K562 (cell line): ENCODE results near the gene INPP5D. TPM values are rescaled to one million over a fixed set of nuclear protein-coding genes. Genes with fewer than 3 reads are reported as not detected.

Experiments
- CC2D1A ChIP-seq: fragments of 450-650 bp; IDR thresholded peaks from 2 replicates; pipeline ENCODE4 v1.6.1; 2017; ENCODE audit warnings: mild to moderate bottlenecking
- CREB1 ChIP-seq, 2 experiments: sonication (generic) in 1 of 2; formaldehyde crosslinking in 1 of 2; IDR thresholded peaks; 2 replicates each; pipeline versions ENCODE4 v1.6.1 to v1.8.0; 2012 to 2022; ENCODE audit warnings: inconsistent platforms in 1 of 2, mild to moderate bottlenecking in 1 of 2, missing genetic modification reagents in 1 of 2, moderate library complexity in 1 of 2
- DDX20 ChIP-seq: fragments of 450-650 bp; IDR thresholded peaks from 2 replicates; pipeline ENCODE4 v1.6.1; 2016; ENCODE audit warnings: missing genetic modification characterization, low read depth, mild to moderate bottlenecking, missing compliant biosample characterization, moderate library complexity
- ESRRA ChIP-seq: fragments of 450-650 bp; IDR thresholded peaks from 2 replicates; pipeline ENCODE4 v1.6.1; 2014; ENCODE audit warnings: low read depth, mild to moderate bottlenecking, moderate library complexity, borderline replicate concordance
- FOXK1 ChIP-seq: sonication (generic); formaldehyde crosslinking; IDR thresholded peaks from 2 replicates; pipeline ENCODE4 v1.8.0; 2022; ENCODE audit warnings: missing genetic modification reagents, mild to moderate bottlenecking, borderline replicate concordance
- GABPB1 ChIP-seq: sonication (generic); formaldehyde crosslinking; IDR thresholded peaks from 2 replicates; pipeline ENCODE4 v1.8.0; 2022; ENCODE audit warnings: mild to moderate bottlenecking, missing genetic modification reagents
- HES1 ChIP-seq: fragments of 450-650 bp; IDR thresholded peaks from 2 replicates; pipeline ENCODE4 v1.6.1; 2016; ENCODE audit warnings: low read depth, mild to moderate bottlenecking, moderate library complexity
- LARP7 ChIP-seq: fragments of 450-650 bp; IDR thresholded peaks from 2 replicates; pipeline ENCODE4 v1.6.1; 2016
- MGA ChIP-seq: fragments of 450-650 bp; IDR thresholded peaks from 2 replicates; pipeline ENCODE4 v1.6.1; 2016; ENCODE audit warnings: mild to moderate bottlenecking, moderate library complexity
- PREB ChIP-seq: sonication (generic); formaldehyde crosslinking; IDR thresholded peaks from 2 replicates; pipeline ENCODE4 v1.8.1; 2023; ENCODE audit warnings: mild to moderate bottlenecking, missing genetic modification reagents
- RBM14 ChIP-seq: fragments of 200-400 bp; formaldehyde crosslinking; IDR thresholded peaks from 2 replicates; pipeline ENCODE4 v1.6.1; 2018; ENCODE audit warnings: low read depth, mild to moderate bottlenecking, low read length, moderate library complexity, borderline replicate concordance; ENCODE audit not compliant: insufficient read depth
- SRSF9 ChIP-seq: fragments of 200-400 bp; formaldehyde crosslinking; IDR thresholded peaks from 2 replicates; pipeline ENCODE4 v1.6.1; 2017; ENCODE audit warnings: low read depth, low read length, borderline replicate concordance
- U2AF1 ChIP-seq: fragments of 200-400 bp; formaldehyde crosslinking; optimal IDR thresholded peaks from 2 replicates; pipeline ENCODE3; 2017; ENCODE audit warnings: mild to moderate bottlenecking, low read depth, low read length, moderate library complexity
- ZNF212 ChIP-seq: fragments of 450-650 bp; formaldehyde crosslinking; IDR thresholded peaks from 2 replicates; pipeline ENCODE4 v1.4.0; 2020; ENCODE audit warnings: mild to moderate bottlenecking
- polyA plus RNA-seq, 8 experiments: library from polyadenylated mRNA; depleted of rRNA in 4 of 8; stranded (reverse) in 5 of 8; unstranded in 3 of 8; fragments of >200 nt; fragmentation: Nextera tagmentation in 2 of 8; fragmentation: Illumina TruSeq in 1 of 8; extraction: Ambion mirVana in 2 of 8; extraction: Trizol in 1 of 8; gene quantifications; 2 replicates each; pipeline versions ENCODE4 v1.2.1 to v1.2.3, GENCODE V29; 2011 to 2014; ENCODE audit warnings: inconsistent platforms in 1 of 8, missing spikeins in 1 of 8
- total RNA-seq, 7 experiments: library from RNA; depleted of rRNA in 6 of 7; stranded (reverse); fragments of >200 nt in 6 of 7; fragmentation: Illumina TruSeq in 2 of 7; extraction: Trizol in 2 of 7; gene quantifications; 2 replicates each; pipeline versions ENCODE4 v1.2.1 to v1.2.3, GENCODE V29; 2011 to 2021; ENCODE audit warnings: low replicate concordance in 1 of 7

Gene INPP5D
- total and polyA plus RNA-seq, 9 of the 15 experiments (the other 6 are each of a cell fraction or from before 2014, with no cell fraction given): 0.55 to 6.2 (median 2.2) TPM

GRCh38 chr2:233251306-233252116 is 191.4 kb downstream of the INPP5D start, which contains the start of gene ATG16L1 (continued):
- no peak for TF ChIP-seq MGA
- TF ChIP-seq HES1: no peak
- no peak for TF ChIP-seq U2AF1
- no peak for TF ChIP-seq ZNF212
- peak; percentile 84; the same call in 1 of the 2 replicates for TF ChIP-seq CC2D1A
- TF ChIP-seq FOXK1 (CRISPR knock-in tag): no peak
- no peak for TF ChIP-seq ESRRA
- no peak for TF ChIP-seq SRSF9
- TF ChIP-seq CREB1 (IDR thresholded peaks at IDR 0.05): peak; percentile 98
- TF ChIP-seq CREB1 (CRISPR knock-in tag; IDR thresholded peaks at IDR 0.05): peak; percentile 97
- TF ChIP-seq DDX20 (tag): no peak
- TF ChIP-seq PREB (CRISPR knock-in tag): no peak
- no peak for TF ChIP-seq LARP7
- no peak for TF ChIP-seq RBM14
- peak; percentile 95 for TF ChIP-seq GABPB1 (CRISPR knock-in tag)
